Spleen (tissue), 11 donors: ENCODE results near the gene MARCHF9. TPM values are rescaled to one million over a fixed set of nuclear protein-coding genes. Genes with fewer than 3 reads are reported as not detected.
A peak's percentile ranks its signal among the peaks of the same experiment; 100 is the strongest.

Experiments
- DNase-seq: peaks from one replicate; pipeline ENCODE4 v3.0.0-alpha.2; 2020
- H3K27ac ChIP-seq, 8 donors: fragments of 200-600 bp; sonication (generic) in 7 of 8; 1 replicate in 4 of 8; 2 replicates in 4 of 8; pipeline versions ENCODE4 v1.5.0 to v1.8.0; 2016 to 2021; ENCODE audit warnings: inconsistent platforms in 4 of 8, mild to moderate bottlenecking in 4 of 8, moderate library complexity in 1 of 8
- H3K27me3 ChIP-seq, 7 donors: fragments of 200-600 bp; sonication (generic) in 6 of 7; replicated peaks in 1 of 7; 1 replicate in 4 of 7; 2 replicates in 3 of 7; pipeline versions ENCODE4 v1.5.0 to v1.8.0; 2016 to 2021; ENCODE audit warnings: inconsistent platforms in 3 of 7, mild to moderate bottlenecking in 1 of 7
- H3K36me3 ChIP-seq, 6 donors: fragments of 200-600 bp; sonication (generic) in 5 of 6; 1 replicate in 4 of 6; 2 replicates in 2 of 6; pipeline versions ENCODE4 v1.5.0 to v1.8.0; 2016 to 2021; ENCODE audit warnings: inconsistent platforms in 2 of 6
- H3K4me1 ChIP-seq, 6 donors: fragments of 200-600 bp; sonication (generic) in 5 of 6; 1 replicate in 3 of 6; 2 replicates in 3 of 6; pipeline versions ENCODE4 v1.5.0 to v1.8.0; 2016 to 2021; ENCODE audit warnings: inconsistent platforms in 3 of 6
- H3K4me3 ChIP-seq, 8 donors: fragments of 200-600 bp; sonication (generic) in 7 of 8; 1 replicate in 4 of 8; 2 replicates in 4 of 8; pipeline versions ENCODE4 v1.5.0 to v1.8.0; 2016 to 2021; ENCODE audit warnings: inconsistent platforms in 4 of 8, mild to moderate bottlenecking in 4 of 8, moderate library complexity in 2 of 8
- H3K9me3 ChIP-seq, 8 donors: fragments of 200-600 bp; sonication (generic) in 7 of 8; 1 replicate in 4 of 8; 2 replicates in 4 of 8; pipeline versions ENCODE4 v1.5.0 to v1.8.0; 2016 to 2021; ENCODE audit warnings: inconsistent platforms in 4 of 8
- POLR2A ChIP-seq, 3 donors: fragments of 450-650 bp; IDR thresholded peaks; one replicate each; pipeline ENCODE4 v1.5.1; 2017; ENCODE audit warnings: antibody characterized with exemption in 3 of 3, mild to moderate bottlenecking in 1 of 3
- POLR2AphosphoS5 ChIP-seq, 3 donors: sonication (generic); formaldehyde crosslinking; IDR thresholded peaks; one replicate each; pipeline ENCODE4 v1.5.1; 2017; ENCODE audit warnings: antibody characterized with exemption in 3 of 3
- WGBS, 5 donors: extraction: QIAGEN DNeasy Blood & Tissue Kit in 3 of 5; methylation state at CpG; one replicate each; pipeline versions ENCODE4 v1.1.5 to v1.1.7; 2013 to 2018; 5-methylcytosine and 5-hydroxymethylcytosine counted together
- intact Hi-C: fragments of 100-400 bp; cut with DNase I; formaldehyde crosslinking; loops from one replicate; pipeline ENCODE4 v1.15.0; 2023; ENCODE audit warnings: low total_unique reads
- polyA plus RNA-seq, 3 donors: library from polyadenylated mRNA; stranded (reverse); fragments of 200-250 nt; gene quantifications; one replicate each; pipeline ENCODE4 v1.2.1, GENCODE V29; 2013
- total RNA-seq, 7 donors: library from RNA; depleted of rRNA in 3 of 7; stranded (reverse); fragments of >200 nt in 3 of 7; fragmentation: NEBNext Ultra II Directional in 4 of 7; extraction: Animal tissue kit (Norgen Biotek cat#: 25700) in 4 of 7; gene quantifications; one replicate each; pipeline versions ENCODE4 v1.1.0 to v1.2.1, GENCODE V29; 2016 to 2021
- TF ChIP-seq, protein P1 (sequence below), 11 experiments: fragments of 200-600 bp in 7 of 11; fragments of 450-650 bp in 4 of 11; sonication (generic) in 4 of 11; IDR thresholded peaks in 8 of 11; conservative IDR thresholded peaks in 3 of 11; 1 replicate in 7 of 11; 2 replicates in 4 of 11; pipeline versions ENCODE4 v1.4.0 to v1.8.0; 2016 to 2021; ENCODE audit warnings: antibody characterized with exemption in 11 of 11, inconsistent platforms in 4 of 11, mild to moderate bottlenecking in 1 of 11
- donor health status: healthy with polysubstance abuse.
- donor health status: DM: no; HTN: no; CAD: no; lungs with moderate emphysema.
- donor health status: DM: no; HTN: no; CAD: no.
- donor health status: Bipolar disorder and iron deficiency.
- donor health status: healthy.
- donor health status: DM: no; HTN: no; CAD: no.
- donor health status: DM: yes; HTN: yes; CAD: no.

MARCHF9 gene
- total and polyA plus RNA-seq, 10 donors, result 17.2 to 49.0 (median 27.1) TPM

DNA sequence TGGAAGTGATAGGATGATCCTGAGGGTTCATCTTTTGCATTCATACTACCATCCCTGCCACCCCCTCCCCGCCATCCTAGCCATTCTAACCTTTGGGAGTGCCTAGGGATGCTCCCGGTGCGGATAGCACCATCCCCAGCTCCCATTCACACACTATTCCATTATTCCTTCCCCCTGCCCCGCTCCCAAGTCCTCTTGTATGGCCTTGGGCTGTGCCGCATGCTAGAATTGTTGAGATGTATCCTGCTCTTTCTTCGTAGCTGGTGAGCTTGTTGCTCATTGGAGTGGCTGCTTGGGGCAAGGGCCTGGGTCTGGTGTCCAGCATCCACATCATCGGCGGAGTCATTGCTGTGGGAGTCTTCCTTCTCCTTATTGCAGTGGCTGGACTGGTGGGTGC lies 9.4 kb upstream of the MARCHF9 start:
- 44 to 56% (median 54%) methylated on average over 7 to 8 of the region's 8 CpGs for WGBS, 5 donors

DNA sequence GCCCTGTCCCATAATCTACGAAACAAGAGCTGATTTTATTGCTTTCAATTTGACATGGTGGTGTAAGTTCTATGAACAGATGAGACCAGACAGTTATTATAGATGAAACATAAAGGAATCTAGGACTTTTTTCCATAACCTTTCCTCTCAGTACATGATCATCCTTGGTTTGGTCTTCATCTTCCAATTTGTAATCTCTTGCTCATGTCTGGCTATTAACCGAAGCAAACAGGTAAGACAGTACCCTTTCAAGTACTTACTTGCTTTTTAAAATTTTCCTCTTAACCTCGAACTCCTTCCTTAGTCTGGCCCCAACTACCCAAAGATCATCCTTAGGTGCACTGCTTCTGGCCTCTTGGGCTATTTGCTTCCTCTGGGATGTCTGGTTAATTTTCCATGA lies 8.9 kb upstream of the MARCHF9 start:
- H3K27ac ChIP-seq, result peak overlapping the region in 6 of 8 donors; percentile 86 to 94 (median 92)
- peaks cover 18 to 63% (median 45%) of the 10 kb centered on the region in 6 donors for H3K4me1 ChIP-seq
- no peaks in the 10 kb centered on the region for H3K9me3 ChIP-seq
- H3K36me3 ChIP-seq, result peaks cover 0 to 52% (median 39%) of the 10 kb centered on the region in 6 donors
- WGBS, 5 donors, result 85 to 90% (median 88%) methylated on average over 3 of the region's 3 CpGs
- intact Hi-C loops, result no loop called here
- no peaks in the 10 kb centered on the region for H3K27me3 ChIP-seq
- no peak for DNase-seq
- H3K4me3 ChIP-seq, result peak overlapping the region in 4 of 8 donors; percentile 42 to 78 (median 62)
- TF ChIP-seq POLR2A (IDR thresholded peaks at IDR 0.05) (no peak), POLR2AphosphoS5 (IDR thresholded peaks at IDR 0.05) (no peak)
- TF ChIP-seq, protein P1, sequence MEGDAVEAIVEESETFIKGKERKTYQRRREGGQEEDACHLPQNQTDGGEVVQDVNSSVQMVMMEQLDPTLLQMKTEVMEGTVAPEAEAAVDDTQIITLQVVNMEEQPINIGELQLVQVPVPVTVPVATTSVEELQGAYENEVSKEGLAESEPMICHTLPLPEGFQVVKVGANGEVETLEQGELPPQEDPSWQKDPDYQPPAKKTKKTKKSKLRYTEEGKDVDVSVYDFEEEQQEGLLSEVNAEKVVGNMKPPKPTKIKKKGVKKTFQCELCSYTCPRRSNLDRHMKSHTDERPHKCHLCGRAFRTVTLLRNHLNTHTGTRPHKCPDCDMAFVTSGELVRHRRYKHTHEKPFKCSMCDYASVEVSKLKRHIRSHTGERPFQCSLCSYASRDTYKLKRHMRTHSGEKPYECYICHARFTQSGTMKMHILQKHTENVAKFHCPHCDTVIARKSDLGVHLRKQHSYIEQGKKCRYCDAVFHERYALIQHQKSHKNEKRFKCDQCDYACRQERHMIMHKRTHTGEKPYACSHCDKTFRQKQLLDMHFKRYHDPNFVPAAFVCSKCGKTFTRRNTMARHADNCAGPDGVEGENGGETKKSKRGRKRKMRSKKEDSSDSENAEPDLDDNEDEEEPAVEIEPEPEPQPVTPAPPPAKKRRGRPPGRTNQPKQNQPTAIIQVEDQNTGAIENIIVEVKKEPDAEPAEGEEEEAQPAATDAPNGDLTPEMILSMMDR (IDR thresholded peaks at IDR 0.05 in 8 of 11, conservative IDR thresholded peaks at IDR 0.05 in 3 of 11), result no peak

More for the DNA sequence above, 9.4 kb upstream of the MARCHF9 start:
- TF ChIP-seq POLR2A (IDR thresholded peaks at IDR 0.05), result no peak
- TF ChIP-seq POLR2AphosphoS5 (IDR thresholded peaks at IDR 0.05), result no peak
- TF ChIP-seq, protein P1 (IDR thresholded peaks at IDR 0.05 in 8 of 11, conservative IDR thresholded peaks at IDR 0.05 in 3 of 11), result no peak
- Histone ChIP-seq H3K4me3 (peak overlapping the region; percentile 42 to 78 (median 63)), H3K4me1 (peaks cover 18 to 63% (median 45%) of the 10 kb centered on the region in 6 donors), H3K36me3 (peaks cover 0 to 46% (median 36%) of the 10 kb centered on the region in 6 donors), H3K9me3 (no peaks in the 10 kb centered on the region), H3K27ac (peak overlapping the region; percentile 86 to 94 (median 92)), H3K27me3 (no peaks in the 10 kb centered on the region)
- DNase-seq, result peak; percentile 74
- intact Hi-C loops, result no loop called here

DNA sequence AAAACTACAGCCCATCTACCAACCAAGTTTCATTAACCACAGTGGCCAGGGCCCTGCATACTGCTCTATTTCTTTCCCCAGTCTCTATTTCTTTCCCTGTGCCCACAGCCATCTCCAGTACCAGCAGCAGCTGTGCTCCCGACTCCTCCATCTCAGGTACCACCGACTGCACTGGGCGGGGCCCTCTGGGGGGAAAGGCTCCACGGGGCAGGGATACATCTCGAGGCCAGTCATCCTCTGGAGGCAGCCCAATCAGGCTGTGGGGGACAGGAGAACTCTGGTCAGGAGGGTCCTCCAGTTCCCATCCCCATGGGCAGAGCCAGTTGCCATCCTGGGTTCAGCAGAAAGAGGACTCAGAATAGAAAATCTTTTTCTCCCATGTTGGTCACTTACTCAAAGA lies 5.8 kb upstream of the MARCHF9 start:
- DNase-seq, result no peak

More for the DNA sequence above, 5.8 kb upstream of the MARCHF9 start:
- Histone ChIP-seq H3K27me3 (no peaks in the 10 kb centered on the region), H3K27ac (no peak overlapping the region), H3K36me3 (peaks cover 0 to 52% (median 39%) of the 10 kb centered on the region in 6 donors), H3K9me3 (no peaks in the 10 kb centered on the region), H3K4me3 (no peak overlapping the region), H3K4me1 (peaks cover 26 to 61% (median 51%) of the 10 kb centered on the region in 6 donors)
- WGBS, 5 donors, result 91 to 98% (median 95%) methylated on average over 5 of the region's 5 CpGs
- TF ChIP-seq POLR2AphosphoS5 (IDR thresholded peaks at IDR 0.05), result no peak
- TF ChIP-seq, protein P1 (IDR thresholded peaks at IDR 0.05 in 8 of 11, conservative IDR thresholded peaks at IDR 0.05 in 3 of 11), result no peak
- TF ChIP-seq POLR2A (IDR thresholded peaks at IDR 0.05), result no peak
- intact Hi-C loops, result no loop called here
